ENCODE results near the gene AUH.

AUH gene

GRCh38 chr9:91193658-91194391 is 167.9 kb downstream of the AUH start:
- peak overlapping the region; percentile 39 for H3K4me3 ChIP-seq (replicated peaks; ENCODE audit: low read depth, low read length)
- peak; percentile 95 for DNase-seq (ENCODE audit: low read depth)
- TF ChIP-seq CTCF (IDR thresholded peaks at IDR 0.05; ENCODE audit: low read length, missing control alignments): no peak

- H3K4me3 ChIP-seq (replicated peaks; ENCODE audit: low read depth, low read length): peak overlapping the region; percentile 39
- peak; percentile 99 for DNase-seq (ENCODE audit: low read depth)
Measured at GRCh38 chr9:91193087-91193657, 168.5 kb downstream of the AUH start.

GRCh38 chr9:91192381-91193086 is 169.2 kb downstream of the AUH start:
- H3K4me3 ChIP-seq (replicated peaks; ENCODE audit: low read depth, low read length): no peak overlapping the region
- DNase-seq (ENCODE audit: low read depth): no peak
- TF ChIP-seq CTCF (IDR thresholded peaks at IDR 0.05; ENCODE audit: low read length, missing control alignments): no peak

More at GRCh38 chr9:91193087-91193657, 168.5 kb downstream of the AUH start:
- no peak for TF ChIP-seq CTCF (IDR thresholded peaks at IDR 0.05; ENCODE audit: low read length, missing control alignments)

GRCh38 chr9:91191411-91192380 is 170.0 kb downstream of the AUH start:
- TF ChIP-seq CTCF (IDR thresholded peaks at IDR 0.05; ENCODE audit: low read length, missing control alignments): no peak
- no peak overlapping the region for H3K4me3 ChIP-seq (replicated peaks; ENCODE audit: low read depth, low read length)
- DNase-seq (ENCODE audit: low read depth): no peak

- DNase-seq (ENCODE audit: low read depth): no peak
- H3K4me3 ChIP-seq (replicated peaks; ENCODE audit: low read depth, low read length): no peak overlapping the region
- no peak for TF ChIP-seq CTCF (IDR thresholded peaks at IDR 0.05; ENCODE audit: low read length, missing control alignments)
Measured at GRCh38 chr9:91190062-91190461, 171.7 kb downstream of the AUH start.
